ENCODE results near the gene CD99.
"Not testable (repeated sequence)": the region's sequence is repeated elsewhere in the genome, so short reads cannot be mapped to it uniquely, and the experiment has no call there.

Gene CD99

DNA sequence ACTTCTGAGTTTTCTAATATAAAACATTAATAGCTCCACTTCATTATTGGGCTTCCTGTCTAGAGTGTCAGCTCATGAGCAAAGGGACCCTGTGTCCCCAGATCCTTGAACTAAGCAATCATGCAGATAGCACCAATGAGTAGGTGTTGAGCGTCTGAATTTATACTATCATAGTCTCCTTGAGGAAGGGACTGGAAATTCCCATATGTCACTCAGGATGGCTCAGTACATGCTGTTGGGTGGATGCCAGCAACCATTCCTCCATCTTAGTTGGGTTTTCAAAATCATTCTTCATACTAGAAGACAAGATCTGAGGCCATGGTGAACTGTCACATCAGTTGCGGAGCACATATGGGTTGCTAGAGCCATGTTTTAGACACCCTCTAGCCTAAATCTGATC is 27.7 kb downstream of the CD99 start:
- H3K4me2 ChIP-seq (ENCODE audit: low read length), result no peak overlapping the region
- no peaks in the 10 kb centered on the region for H3K27me3 ChIP-seq (ENCODE audit: insufficient read depth, low read length)
- H3K9ac ChIP-seq (ENCODE audit: low read length), result no peak overlapping the region
- 0 out of 2 replicates have a peak, but pooled peaks cover 3% of the 10 kb centered on the region for H3K9me3 ChIP-seq (ENCODE audit: low read length)
- no peaks in the 10 kb centered on the region for H3F3A ChIP-seq (ENCODE audit: insufficient read depth, low read length)
- no peaks in the 10 kb centered on the region for H3K79me2 ChIP-seq (ENCODE audit: insufficient read depth, low read length)
- no peak for TF ChIP-seq EZH2 (IDR thresholded peaks at IDR 0.05; ENCODE audit: borderline replicate concordance, low read length)
- TF ChIP-seq, protein P1, sequence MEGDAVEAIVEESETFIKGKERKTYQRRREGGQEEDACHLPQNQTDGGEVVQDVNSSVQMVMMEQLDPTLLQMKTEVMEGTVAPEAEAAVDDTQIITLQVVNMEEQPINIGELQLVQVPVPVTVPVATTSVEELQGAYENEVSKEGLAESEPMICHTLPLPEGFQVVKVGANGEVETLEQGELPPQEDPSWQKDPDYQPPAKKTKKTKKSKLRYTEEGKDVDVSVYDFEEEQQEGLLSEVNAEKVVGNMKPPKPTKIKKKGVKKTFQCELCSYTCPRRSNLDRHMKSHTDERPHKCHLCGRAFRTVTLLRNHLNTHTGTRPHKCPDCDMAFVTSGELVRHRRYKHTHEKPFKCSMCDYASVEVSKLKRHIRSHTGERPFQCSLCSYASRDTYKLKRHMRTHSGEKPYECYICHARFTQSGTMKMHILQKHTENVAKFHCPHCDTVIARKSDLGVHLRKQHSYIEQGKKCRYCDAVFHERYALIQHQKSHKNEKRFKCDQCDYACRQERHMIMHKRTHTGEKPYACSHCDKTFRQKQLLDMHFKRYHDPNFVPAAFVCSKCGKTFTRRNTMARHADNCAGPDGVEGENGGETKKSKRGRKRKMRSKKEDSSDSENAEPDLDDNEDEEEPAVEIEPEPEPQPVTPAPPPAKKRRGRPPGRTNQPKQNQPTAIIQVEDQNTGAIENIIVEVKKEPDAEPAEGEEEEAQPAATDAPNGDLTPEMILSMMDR (IDR thresholded peaks at IDR 0.05; ENCODE audit: low read length), result no peak
- no peak overlapping the region for H2AFZ ChIP-seq (ENCODE audit: low read length)
- peaks cover 34% of the 10 kb centered on the region for H3K4me1 ChIP-seq (ENCODE audit: insufficient read depth, low read length, severe bottlenecking)
- no peak overlapping the region for H3K27ac ChIP-seq (ENCODE audit: low read depth, low read length, poor library complexity, severe bottlenecking)
- H4K20me1 ChIP-seq (ENCODE audit: insufficient read depth, low read length), result no peaks in the 10 kb centered on the region
- H3K36me3 ChIP-seq (ENCODE audit: insufficient read depth, low read length), result peaks cover 45% of the 10 kb centered on the region
- H3K4me3 ChIP-seq (ENCODE audit: low read depth, low read length, poor library complexity, severe bottlenecking), result no peak overlapping the region
- no peaks in the 10 kb centered on the region for H3K9me2 ChIP-seq (ENCODE audit: low read depth, low read length)

DNA sequence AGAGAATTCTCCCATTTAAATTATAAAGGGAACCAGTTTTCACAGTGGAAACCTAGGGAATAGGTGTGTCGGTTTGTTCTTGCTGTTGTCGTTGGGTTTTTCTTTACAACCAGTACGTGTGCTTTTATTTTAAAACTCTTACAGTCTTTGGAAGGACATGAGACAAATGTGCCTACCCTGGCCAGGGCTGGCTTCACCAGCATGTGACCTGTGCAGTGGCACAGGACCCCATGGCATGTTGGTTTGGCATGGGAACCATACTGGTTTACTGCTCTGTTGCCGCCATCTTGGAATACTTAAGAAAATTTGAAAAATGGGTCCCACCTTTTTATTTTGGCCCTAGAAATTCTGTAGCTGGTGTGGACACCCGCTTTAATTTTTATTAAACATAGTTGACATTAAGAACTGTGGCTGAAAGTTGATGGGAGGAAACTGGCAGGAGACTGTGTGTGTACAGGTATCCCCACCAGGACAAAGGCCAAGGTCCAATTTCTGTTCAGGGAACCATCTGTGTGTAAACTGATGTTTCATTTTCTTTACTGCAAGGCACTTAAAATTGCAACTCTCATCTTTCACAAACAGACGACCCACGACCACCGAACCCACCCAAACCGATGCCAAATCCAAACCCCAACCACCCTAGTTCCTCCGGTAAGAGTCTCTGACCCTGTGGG is 28.8 kb downstream of the CD99 start:
- no peak overlapping the region for H3K4me2 ChIP-seq (ENCODE audit: low read length)

DNA sequence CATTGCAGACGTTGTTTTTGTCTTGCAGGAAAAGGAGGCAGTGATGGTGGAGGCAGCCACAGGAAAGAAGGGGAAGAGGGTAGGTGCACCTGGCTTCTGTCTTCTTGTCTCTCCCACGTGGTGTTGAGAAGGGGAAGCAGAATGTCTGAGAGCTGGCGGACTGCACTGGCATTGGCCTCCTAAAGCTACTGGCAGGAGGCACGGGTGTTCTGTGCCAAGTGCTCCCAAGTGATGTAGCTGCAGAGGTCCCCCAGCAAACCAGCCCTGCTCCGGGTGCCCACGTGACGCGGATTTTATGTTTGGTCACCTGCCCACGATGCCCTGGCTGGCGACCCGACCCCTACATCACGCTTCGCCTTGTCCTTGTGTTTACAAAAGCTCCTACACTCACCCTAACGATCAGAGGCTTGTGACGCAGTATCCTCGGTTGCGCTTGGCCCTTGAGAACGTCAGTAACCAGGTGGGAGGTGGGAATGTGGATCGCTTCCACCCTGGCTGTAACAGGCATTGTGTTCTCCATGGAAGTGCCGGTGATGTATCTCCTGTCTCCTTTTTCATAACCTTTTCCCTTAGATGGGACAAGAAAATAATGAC is 32.3 kb downstream of the CD99 start:
- Histone ChIP-seq H3K79me2 (ENCODE audit: insufficient read depth, low read length) (no peaks in the 10 kb centered on the region), H3K27me3 (ENCODE audit: insufficient read depth, low read length) (no peaks in the 10 kb centered on the region), H2AFZ (ENCODE audit: low read length) (no peak overlapping the region), H3F3A (ENCODE audit: insufficient read depth, low read length) (no peaks in the 10 kb centered on the region), H3K9me3 (ENCODE audit: low read length) (0 out of 2 replicates have a peak, but pooled peaks cover 3% of the 10 kb centered on the region), H3K36me3 (ENCODE audit: insufficient read depth, low read length) (peaks cover 50% of the 10 kb centered on the region), H3K27ac (ENCODE audit: low read depth, low read length, poor library complexity, severe bottlenecking) (no peak overlapping the region), H3K9me2 (ENCODE audit: low read depth, low read length) (no peaks in the 10 kb centered on the region), H3K4me3 (ENCODE audit: low read depth, low read length, poor library complexity, severe bottlenecking) (no peak overlapping the region), H3K9ac (ENCODE audit: low read length) (no peak overlapping the region), H3K4me2 (ENCODE audit: low read length) (no peak overlapping the region), H4K20me1 (ENCODE audit: insufficient read depth, low read length) (no peaks in the 10 kb centered on the region), H3K4me1 (ENCODE audit: insufficient read depth, low read length, severe bottlenecking) (peaks cover 5% of the 10 kb centered on the region)
- no peak for TF ChIP-seq EZH2 (IDR thresholded peaks at IDR 0.05; ENCODE audit: borderline replicate concordance, low read length)
- TF ChIP-seq, protein P1 (IDR thresholded peaks at IDR 0.05; ENCODE audit: low read length), result no peak

More for the DNA sequence above, 28.8 kb downstream of the CD99 start:
- Histone ChIP-seq H3K4me1 (ENCODE audit: insufficient read depth, low read length, severe bottlenecking) (peaks cover 23% of the 10 kb centered on the region), H4K20me1 (ENCODE audit: insufficient read depth, low read length) (no peaks in the 10 kb centered on the region), H3K9me2 (ENCODE audit: low read depth, low read length) (no peaks in the 10 kb centered on the region), H3K4me3 (ENCODE audit: low read depth, low read length, poor library complexity, severe bottlenecking) (no peak overlapping the region), H3F3A (ENCODE audit: insufficient read depth, low read length) (no peaks in the 10 kb centered on the region), H3K9ac (ENCODE audit: low read length) (no peak overlapping the region), H3K79me2 (ENCODE audit: insufficient read depth, low read length) (no peaks in the 10 kb centered on the region), H3K27me3 (ENCODE audit: insufficient read depth, low read length) (no peaks in the 10 kb centered on the region), H3K36me3 (ENCODE audit: insufficient read depth, low read length) (peaks cover 50% of the 10 kb centered on the region), H3K27ac (ENCODE audit: low read depth, low read length, poor library complexity, severe bottlenecking) (no peak overlapping the region), H2AFZ (ENCODE audit: low read length) (no peak overlapping the region), H3K9me3 (ENCODE audit: low read length) (0 out of 2 replicates have a peak, but pooled peaks cover 3% of the 10 kb centered on the region)
- no peak for TF ChIP-seq EZH2 (IDR thresholded peaks at IDR 0.05; ENCODE audit: borderline replicate concordance, low read length)
- TF ChIP-seq, protein P1 (IDR thresholded peaks at IDR 0.05; ENCODE audit: low read length), result no peak

DNA sequence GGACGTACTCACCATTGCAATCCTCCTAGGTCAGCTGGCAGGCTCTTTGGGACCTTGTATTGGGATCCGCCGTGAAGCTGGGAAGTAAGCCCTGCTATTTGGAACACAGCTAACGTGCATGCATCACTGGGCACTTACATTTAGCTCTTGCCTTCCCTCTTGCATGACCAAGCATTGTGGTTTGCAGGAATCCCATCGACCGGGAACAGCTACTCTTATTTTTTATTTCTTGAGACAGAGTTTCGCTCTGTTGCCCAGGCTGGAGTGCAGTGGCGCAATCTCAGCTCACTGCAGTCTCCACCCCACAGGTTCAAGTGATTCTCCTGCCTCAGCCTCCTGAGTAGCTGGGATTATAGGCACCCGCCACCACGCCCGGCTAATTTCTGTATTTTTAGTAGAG is 36.2 kb downstream of the CD99 start:
- H3K79me2 ChIP-seq (ENCODE audit: insufficient read depth, low read length); H3K4me1 ChIP-seq (ENCODE audit: insufficient read depth, low read length, severe bottlenecking); H3K9me3 ChIP-seq (ENCODE audit: low read length); H3F3A ChIP-seq (ENCODE audit: insufficient read depth, low read length); H3K4me2 ChIP-seq (ENCODE audit: low read length); H3K27ac ChIP-seq (ENCODE audit: low read depth, low read length, poor library complexity, severe bottlenecking); H2AFZ ChIP-seq (ENCODE audit: low read length); H4K20me1 ChIP-seq (ENCODE audit: insufficient read depth, low read length); H3K27me3 ChIP-seq (ENCODE audit: insufficient read depth, low read length); H3K4me3 ChIP-seq (ENCODE audit: low read depth, low read length, poor library complexity, severe bottlenecking); H3K9me2 ChIP-seq (ENCODE audit: low read depth, low read length); H3K9ac ChIP-seq (ENCODE audit: low read length): not testable (repeated sequence)
- peaks cover 36% of the 10 kb centered on the region for H3K36me3 ChIP-seq (ENCODE audit: insufficient read depth, low read length)
